ENCODE measurements around the gene DLGAP3.
"Not testable (repeated sequence)": the region's sequence is repeated elsewhere in the genome, so short reads cannot be mapped to it uniquely, and the experiment has no call there.

DLGAP3 gene

DNA sequence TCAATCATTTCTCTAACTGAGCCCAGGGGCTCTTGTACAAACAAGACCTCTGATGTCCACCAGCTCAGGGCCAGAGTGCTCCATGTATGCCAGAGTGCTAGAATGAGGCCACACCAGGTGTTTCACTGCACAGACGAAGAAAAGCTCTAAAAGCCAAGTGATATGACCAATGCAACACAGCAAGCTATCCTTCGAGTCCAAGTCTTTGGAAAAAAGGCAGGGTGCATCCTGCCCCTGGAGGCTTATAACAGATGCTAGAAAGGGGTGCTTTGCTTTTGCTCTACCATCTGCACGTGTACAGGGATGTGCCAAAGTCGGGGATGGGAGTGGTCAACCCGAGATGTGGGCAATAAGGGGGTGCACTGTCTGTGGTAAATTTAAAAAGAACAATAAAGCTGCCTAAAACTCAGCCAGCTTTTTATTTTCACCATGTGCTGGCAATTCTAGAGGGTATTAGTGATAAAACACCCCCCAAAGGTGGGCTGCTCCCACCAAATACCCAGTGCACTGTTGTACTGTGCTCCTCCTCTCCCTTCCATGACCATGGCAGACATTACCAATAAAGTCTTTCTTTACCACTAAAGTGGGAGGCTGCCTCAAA is 102.0 kb downstream of the DLGAP3 start:
- DNase-seq = no peak

DNA sequence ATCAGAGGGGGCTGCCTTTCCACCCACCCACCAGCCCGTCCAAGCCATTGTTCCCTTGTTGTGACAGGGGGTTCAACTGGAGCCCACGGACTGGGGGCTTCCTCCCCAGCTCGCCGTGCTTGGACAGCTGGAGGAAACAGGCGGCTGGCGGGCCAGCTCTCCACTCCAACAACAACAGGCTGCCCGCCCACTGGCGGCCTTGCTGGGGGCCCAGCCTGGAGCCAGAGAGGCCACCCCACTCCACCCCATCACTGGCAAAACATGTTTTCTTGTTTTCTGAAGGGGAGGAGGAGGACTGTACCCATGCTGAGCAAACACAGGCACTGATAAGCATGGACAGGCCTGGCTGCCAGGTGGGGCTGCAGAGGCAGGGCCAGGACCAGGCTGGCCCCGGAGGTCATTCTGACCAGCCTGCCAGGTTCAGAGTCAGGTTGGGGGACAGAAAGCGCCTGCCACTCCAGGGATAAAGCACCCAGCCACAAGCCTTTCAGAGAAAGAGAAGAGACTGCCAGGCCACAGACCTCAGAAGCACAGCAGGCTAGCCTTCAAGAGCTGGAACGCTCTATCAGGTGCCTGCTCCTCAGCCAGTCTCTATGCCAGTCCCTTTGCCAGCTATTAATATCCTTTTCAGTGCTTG is 103.9 kb downstream of the DLGAP3 start:
- no peak for DNase-seq

DNA sequence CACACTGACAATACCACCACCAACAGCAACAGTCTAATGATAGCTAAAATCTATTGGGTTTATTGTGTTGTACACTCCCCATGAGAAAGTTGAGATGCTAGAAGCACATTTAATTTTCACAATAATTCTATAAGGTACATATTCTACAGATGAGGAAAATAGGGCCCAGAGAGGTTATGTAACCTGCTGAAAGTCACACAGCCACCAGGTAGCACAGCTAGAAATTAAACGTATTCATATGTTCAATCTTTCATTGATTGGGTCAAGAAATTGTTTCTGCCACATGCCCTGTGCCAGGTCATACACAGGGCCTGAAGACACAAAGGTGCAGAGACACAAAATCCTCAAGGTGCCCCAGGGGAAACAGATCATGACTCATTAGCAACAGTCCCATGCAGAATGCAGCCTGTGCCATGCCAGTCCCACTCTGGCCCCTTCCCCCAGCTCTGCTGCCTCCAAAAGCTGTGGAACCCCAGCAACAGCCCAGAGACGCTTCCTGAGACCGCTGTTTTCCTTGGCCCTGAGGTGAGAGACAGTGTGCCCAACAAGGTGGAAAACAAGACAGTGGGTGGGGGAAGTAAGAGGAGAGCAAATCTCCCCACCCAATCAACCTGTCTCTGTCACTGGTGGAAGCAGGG is 104.5 kb downstream of the DLGAP3 start:
- no peak for DNase-seq

- DNase-seq = no peak
Observed at GRCh38 chr1:34822202-34822601, 107.2 kb downstream of the DLGAP3 start.

DNA sequence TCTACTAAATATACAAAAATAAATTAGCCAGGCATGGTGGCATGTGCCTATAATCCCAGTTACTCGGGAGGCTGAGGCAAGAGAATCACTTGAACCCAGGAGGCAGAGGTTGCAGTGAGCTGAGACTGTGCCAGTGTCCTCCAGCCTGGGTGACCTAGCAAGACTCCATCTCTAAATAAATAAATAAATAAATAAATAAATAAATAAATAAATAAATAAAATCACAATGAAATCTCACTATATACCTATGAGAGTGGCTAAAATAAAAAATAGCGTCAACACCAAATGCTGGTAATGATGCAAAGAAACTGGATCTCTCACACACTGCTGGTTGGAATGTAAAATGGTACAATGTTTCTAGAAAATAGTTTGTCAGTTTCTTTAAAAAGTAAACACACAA is 110.6 kb downstream of the DLGAP3 start:
- DNase-seq = not testable (repeated sequence)

DNA sequence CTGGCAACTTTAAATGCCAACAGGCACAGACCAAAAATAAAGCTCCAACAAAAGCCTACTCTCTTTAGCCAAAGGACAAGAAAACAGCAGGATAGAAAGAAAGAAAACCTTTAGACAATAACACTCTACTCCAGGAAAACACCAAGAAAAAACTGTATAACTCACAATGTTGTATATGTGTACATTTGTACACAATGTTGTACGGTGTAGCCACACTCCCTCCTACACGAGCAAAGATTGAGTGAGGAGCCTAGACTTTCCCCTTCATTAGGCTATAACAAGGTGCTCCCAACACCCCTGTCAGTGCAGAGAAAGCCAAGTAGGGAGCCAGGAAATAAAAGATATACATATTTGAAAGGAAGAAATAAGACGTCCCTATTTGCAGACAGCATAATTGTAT is 112.7 kb downstream of the DLGAP3 start:
- DNase-seq = no peak

GRCh38 chr1:34816332-34816731 is 113.1 kb downstream of the DLGAP3 start:
- no peak for DNase-seq

Data from NCI-H2107 (cell line).